DMS 273 treated with DMSO at 0.1 percent for 48 hours (cell line): ENCODE measurements around the gene C1orf198.

Experiments
- DNase-seq: peaks from one replicate; lab custom pipeline; 2025; lab: John Stamatoyannopoulos, UW

Gene C1orf198

DNA sequence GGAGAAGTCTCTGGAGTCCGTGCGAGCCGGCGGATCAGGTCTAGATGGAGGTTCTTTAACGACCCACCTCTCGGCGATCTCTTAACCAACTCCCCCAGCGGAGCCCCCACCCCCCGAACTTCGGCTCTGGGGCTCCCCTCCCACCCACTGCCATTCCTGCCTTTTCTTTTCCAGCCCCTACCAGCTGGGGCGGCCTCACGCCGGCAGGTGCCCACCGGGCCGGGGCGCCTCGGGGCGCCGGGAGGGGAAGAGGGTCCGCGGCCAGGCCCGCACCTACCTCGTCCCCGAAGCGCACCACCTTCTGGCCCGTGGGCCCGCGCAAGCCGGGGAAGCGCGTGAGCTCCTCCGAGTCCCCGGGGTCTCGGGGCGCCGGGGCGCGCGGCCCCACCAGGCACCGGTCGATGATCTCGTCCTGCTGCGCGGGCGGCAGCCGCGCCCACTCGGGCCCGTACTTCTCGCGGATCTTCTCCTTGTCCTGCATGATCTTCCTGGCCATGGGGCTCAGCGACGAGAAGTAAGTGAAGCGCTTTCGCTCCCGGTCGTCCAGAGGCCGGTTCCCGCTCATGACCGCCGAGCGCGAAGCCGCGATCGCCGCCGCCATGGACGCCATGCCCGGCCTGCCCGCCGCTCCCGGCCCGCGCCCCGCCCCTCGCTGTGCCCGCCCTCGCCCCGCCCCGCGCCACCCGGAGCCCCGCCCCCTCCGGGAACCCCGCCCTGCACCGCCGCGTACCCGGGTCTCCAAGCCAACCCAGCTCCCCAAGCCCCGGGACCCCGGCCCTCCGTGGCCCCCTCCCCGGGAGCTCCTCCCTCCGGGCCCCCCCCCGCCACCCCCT lies at the start of gene C1orf198:
Gene C1orf198, minus strand, starts transcription at position 619 of the 833 bp plus-strand sequence. Its CDS starts 9 bp downstream, at position 610.
- DNase-seq, result no peak

- no peak for DNase-seq
Observed at GRCh38 chr1:230917284-230918135, 49.2 kb upstream of the C1orf198 start.

GRCh38 chr1:230916587-230917283 lies 48.4 kb upstream of the C1orf198 start:
- no peak for DNase-seq

GRCh38 chr1:230915078-230915477 lies 46.8 kb upstream of the C1orf198 start:
- DNase-seq, result no peak

GRCh38 chr1:230913496-230913895 lies 45.2 kb upstream of the C1orf198 start:
- DNase-seq, result no peak

- no peak for DNase-seq
Observed at GRCh38 chr1:230910755-230911117, 42.4 kb upstream of the C1orf198 start.

DNA sequence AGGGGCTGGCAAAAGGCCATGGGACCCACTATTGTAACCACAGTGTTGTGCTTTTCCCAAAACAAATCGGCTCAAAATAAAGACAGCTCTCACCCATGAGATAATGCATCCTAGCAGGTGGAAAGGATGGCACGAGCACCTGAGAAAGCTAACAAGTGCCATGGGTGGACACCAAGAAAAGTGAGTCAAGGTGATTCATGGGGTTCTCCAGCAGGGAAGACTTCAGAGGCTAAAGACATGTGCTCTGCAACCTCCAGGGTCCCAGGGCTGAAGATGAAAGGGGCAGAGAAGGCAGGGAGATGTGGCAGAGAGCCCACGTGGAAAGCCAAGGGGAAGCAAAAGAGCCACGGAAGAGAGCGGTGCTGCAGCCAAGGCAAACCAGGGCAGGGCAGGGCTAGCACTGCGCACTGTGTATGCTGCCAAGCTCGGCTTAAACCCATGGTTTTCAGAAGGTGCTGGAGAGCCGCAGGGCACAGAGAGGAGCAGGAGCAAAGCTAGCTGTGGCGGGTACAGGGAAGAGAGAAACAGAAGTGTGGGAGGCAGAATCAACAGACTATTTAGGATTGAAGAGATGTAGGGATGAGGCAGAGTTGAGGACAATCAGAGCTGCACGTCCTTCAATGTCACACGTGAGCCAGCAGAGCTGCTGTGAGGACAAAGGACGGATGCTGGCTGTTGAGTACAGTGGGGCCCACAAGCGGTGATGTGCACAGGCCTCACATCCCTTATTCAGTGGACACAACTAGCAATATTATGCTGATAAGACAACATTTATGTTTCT lies 41.8 kb upstream of the C1orf198 start:
- no peak for DNase-seq

- no peak for DNase-seq
Observed at GRCh38 chr1:230907472-230908205, 39.3 kb upstream of the C1orf198 start.

- no peak for DNase-seq
Observed at GRCh38 chr1:230906226-230906625, 37.9 kb upstream of the C1orf198 start.

DNA sequence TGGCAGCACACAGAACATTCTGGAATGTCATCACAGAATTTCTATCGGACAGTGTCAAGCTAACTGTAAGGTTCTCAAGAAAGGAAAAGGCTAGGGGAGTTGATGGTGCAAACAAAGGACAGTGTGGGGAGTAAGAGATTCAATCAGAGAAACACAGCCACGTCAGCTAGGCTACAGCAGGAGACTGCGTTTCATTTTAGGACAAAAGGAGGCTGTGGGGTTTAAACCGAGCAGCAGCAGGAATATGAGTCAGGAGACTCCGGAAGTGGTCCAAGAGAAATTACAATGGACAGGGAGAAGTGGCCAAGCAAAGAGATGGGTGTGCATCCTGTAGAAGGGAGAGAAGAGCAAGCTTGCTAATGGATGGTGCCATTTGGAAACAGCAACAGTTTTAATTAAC lies 37.4 kb upstream of the C1orf198 start:
- DNase-seq, result no peak

- DNase-seq, result no peak
Observed at GRCh38 chr1:230902349-230902923, 34.1 kb upstream of the C1orf198 start.

GRCh38 chr1:230901671-230902070 lies 33.4 kb upstream of the C1orf198 start:
- no peak for DNase-seq

DNA sequence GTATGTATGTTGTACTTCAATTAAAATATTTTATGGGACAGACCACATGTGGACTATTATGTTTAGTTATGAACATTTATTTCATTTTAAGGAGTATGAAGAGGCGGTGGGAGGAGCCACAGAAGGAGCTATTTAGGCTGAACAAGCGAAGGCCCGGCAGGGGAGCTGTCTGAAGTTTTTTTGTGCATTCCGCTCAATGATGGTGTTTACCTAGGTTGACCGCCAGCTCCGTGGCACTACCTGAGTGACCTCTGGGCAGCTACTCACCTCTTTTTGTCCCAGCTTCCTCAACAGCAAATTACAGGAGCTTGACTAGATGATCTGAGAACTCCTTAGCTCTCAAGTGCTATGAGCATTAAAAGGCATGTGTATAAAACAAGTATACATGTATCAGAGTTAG lies 32.7 kb upstream of the C1orf198 start:
- DNase-seq, result no peak

- DNase-seq, result no peak
Observed at GRCh38 chr1:230899841-230900251, 31.5 kb upstream of the C1orf198 start.

DNA sequence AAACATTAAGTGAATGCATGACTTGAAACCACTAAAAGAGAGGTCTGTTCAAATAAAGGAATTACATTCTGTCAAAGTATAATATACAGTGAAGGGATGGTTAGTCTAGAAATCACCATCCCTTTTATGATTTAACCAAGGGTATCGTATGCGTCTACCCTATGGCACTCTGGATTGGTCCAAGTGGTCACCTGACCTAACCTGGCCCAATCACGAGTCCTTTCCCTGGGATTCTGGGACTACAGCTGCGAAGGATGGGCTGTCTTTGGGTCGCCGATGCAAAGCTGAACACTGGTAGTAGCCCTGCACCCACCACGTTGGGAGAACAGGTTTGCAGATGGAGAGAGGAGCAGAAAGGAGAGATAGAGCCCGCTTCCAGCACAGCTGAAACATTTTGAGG lies 30.4 kb upstream of the C1orf198 start:
- DNase-seq, result no peak

- no peak for DNase-seq
Observed at GRCh38 chr1:230898144-230898543, 29.8 kb upstream of the C1orf198 start.

DNA sequence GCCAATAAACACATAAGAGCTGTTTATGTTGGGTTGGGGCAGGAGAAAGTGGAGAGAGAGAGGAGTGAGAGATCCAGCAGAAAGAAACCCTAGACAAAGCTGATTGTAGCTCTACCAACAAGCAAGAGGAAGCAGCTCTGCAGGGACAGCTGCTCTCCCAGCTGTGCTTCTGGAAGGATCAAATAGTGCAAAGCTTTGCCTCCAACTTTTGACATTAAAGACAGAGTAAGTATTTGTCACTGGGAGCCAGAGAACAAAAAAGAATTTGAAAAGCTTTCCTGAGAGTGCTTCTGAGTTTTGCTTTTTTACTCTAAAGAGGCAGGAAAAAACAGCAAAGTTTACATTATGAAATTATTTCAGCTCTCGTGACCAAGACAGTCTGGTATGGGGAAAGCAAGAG lies 28.5 kb upstream of the C1orf198 start:
- no peak for DNase-seq

- DNase-seq, result no peak
Observed at GRCh38 chr1:230895452-230895851, 27.1 kb upstream of the C1orf198 start.

- no peak for DNase-seq
Observed at GRCh38 chr1:230894664-230895063, 26.3 kb upstream of the C1orf198 start.

- DNase-seq, result no peak
Observed at GRCh38 chr1:230894032-230894431, 25.7 kb upstream of the C1orf198 start.
